Measurements from ENCODE around the gene SYCN. TPM values are rescaled to one million over a fixed set of nuclear protein-coding genes. Genes with fewer than 3 reads are reported as not detected.

The SYCN gene
- total and polyA plus RNA-seq, 2 donors (not counting 1 experiment from before 2014, with no cell fraction given), result not detected

DNA sequence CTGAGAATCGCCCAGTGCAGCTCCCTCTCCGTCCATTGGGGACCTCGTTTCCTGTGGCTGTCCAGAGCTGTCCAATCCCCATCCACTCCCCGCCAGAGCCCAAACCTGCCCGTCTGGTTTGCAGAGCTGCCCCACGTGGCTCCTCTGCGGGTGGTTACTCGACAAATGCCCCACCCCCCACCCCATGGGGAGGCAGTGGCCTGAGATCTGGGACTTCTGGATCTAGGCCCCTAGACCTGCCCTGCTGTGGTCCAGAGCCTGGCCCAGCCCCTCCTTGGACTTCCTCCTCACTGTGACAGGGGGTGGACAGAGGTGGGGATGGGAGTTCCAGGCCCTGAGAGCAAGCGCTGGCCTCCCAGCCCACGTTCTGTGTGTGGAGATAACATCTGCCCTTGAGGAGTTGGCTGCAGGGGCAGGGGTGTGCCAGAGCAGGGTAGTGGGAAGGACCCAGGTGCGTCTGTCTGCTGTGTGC, 49.4 kb downstream of the SYCN start:
- H3K4me1 Mint-ChIP-seq, result peaks cover 6% of the 10 kb centered on the region
- H3K27me3 Mint-ChIP-seq, result no peaks in the 10 kb centered on the region
- H3K4me3 Mint-ChIP-seq, result no peak overlapping the region
- ChIA-PET POLR2A (no interaction called here), CTCF (no interaction called here)
- Histone ChIP-seq H3K36me3 (replicated peaks in 1 of 2; ENCODE audit: control extremely low read depth in 1 of 2, control insufficient read depth in 1 of 2, extremely low read depth in 1 of 2, insufficient read depth in 2 of 2, low read length in 1 of 2) (no peaks in the 10 kb centered on the region), H3K9ac (ENCODE audit: low read length) (no peak overlapping the region), H3K4me3 (ENCODE audit: control extremely low read depth in 1 of 5, extremely low read depth in 1 of 5, insufficient read depth in 1 of 5, low read depth in 2 of 5, low read length in 4 of 5) (no peak overlapping the region), H3K4me2 (replicated peaks; ENCODE audit: low read depth, low read length, poor library complexity, severe bottlenecking) (no peak overlapping the region), H3K9me3 (ENCODE audit: control extremely low read depth in 1 of 3, control insufficient read depth in 2 of 3, insufficient read depth in 1 of 3, low read length in 2 of 3) (no peaks in the 10 kb centered on the region), H3K27me3 (replicated peaks in 1 of 4; ENCODE audit: control extremely low read depth in 1 of 4, control insufficient read depth in 3 of 4, insufficient read depth in 4 of 4, low read length in 3 of 4) (no peaks in the 10 kb centered on the region), H3K4me1 (ENCODE audit: control insufficient read depth in 2 of 2, insufficient read depth in 2 of 2, low read length in 2 of 2) (no peaks in the 10 kb centered on the region), H2AFZ (ENCODE audit: insufficient read depth, low read depth, low read length, poor library complexity, severe bottlenecking) (no peak overlapping the region), H3K27ac (ENCODE audit: low read length in 2 of 2) (no peak overlapping the region), H4K20me1 (ENCODE audit: control insufficient read depth, insufficient read depth, low read length, poor library complexity, severe bottlenecking) (peaks cover 39% of the 10 kb centered on the region), H3K79me2 (ENCODE audit: control insufficient read depth, insufficient read depth, low read length) (peaks cover 72% of the 10 kb centered on the region)
- no peaks in the 10 kb centered on the region for H3K9me3 Mint-ChIP-seq (ENCODE audit: insufficient read depth)
- WGBS (ENCODE audit: insufficient coverage), result 96% methylated on average over 10 of the region's 11 CpGs
- DNase-seq (no peak), ATAC-seq (ENCODE audit: low read depth) (no peak)
- intact Hi-C loops (cut with micrococcal nuclease), result no loop called here
- H3K27ac Mint-ChIP-seq, result no peak overlapping the region
- TF ChIP-seq, protein P1, sequence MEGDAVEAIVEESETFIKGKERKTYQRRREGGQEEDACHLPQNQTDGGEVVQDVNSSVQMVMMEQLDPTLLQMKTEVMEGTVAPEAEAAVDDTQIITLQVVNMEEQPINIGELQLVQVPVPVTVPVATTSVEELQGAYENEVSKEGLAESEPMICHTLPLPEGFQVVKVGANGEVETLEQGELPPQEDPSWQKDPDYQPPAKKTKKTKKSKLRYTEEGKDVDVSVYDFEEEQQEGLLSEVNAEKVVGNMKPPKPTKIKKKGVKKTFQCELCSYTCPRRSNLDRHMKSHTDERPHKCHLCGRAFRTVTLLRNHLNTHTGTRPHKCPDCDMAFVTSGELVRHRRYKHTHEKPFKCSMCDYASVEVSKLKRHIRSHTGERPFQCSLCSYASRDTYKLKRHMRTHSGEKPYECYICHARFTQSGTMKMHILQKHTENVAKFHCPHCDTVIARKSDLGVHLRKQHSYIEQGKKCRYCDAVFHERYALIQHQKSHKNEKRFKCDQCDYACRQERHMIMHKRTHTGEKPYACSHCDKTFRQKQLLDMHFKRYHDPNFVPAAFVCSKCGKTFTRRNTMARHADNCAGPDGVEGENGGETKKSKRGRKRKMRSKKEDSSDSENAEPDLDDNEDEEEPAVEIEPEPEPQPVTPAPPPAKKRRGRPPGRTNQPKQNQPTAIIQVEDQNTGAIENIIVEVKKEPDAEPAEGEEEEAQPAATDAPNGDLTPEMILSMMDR (IDR thresholded peaks at IDR 0.05), result no peak
- no peak for TF ChIP-seq EZH2 (IDR thresholded peaks at IDR 0.05; ENCODE audit: borderline replicate concordance, insufficient read depth, low read depth, low read length, poor library complexity, severe bottlenecking)

DNA sequence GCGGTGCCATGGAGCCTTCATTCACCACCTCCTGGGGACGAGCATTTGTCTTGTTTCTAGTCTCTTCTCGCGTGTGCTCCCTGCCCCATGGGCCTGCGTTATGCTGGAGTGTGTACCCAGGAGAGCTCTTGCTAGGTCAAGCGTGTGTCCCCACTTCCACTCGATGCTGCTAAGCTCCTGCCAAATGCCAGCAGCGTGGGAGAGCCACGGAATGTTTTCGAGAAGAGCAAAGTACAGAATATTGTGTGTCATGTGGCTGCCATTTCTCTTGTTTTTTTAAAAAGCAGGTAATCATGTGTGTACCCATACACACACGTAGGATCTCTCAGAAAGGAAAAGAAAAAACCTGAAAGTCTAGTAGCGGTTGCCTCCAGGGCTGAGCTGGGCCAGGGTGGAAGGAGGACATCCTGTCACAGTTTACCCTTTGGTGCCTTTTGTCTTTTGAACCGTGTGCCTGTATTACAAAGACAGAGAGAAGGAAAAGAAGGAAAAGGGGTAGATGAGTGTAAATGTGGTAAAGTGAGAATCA, 49.9 kb downstream of the SYCN start:
- DNase-seq, result no peak
- WGBS (ENCODE audit: insufficient coverage), result 96% methylated on average over 9 of the region's 13 CpGs
- no peaks in the 10 kb centered on the region for H3K27me3 Mint-ChIP-seq
- ChIA-PET CTCF (no interaction called here), POLR2A (no interaction called here)
- no peak overlapping the region for H3K9ac ChIP-seq (ENCODE audit: low read length)
- no peak for ATAC-seq (ENCODE audit: low read depth)
- intact Hi-C loops (cut with micrococcal nuclease), result no loop called here
- no peaks in the 10 kb centered on the region for H3K36me3 ChIP-seq (replicated peaks in 1 of 2; ENCODE audit: control extremely low read depth in 1 of 2, control insufficient read depth in 1 of 2, extremely low read depth in 1 of 2, insufficient read depth in 2 of 2, low read length in 1 of 2)
- H4K20me1 ChIP-seq (ENCODE audit: control insufficient read depth, insufficient read depth, low read length, poor library complexity, severe bottlenecking), result peaks cover 40% of the 10 kb centered on the region
- no peak overlapping the region for H3K27ac ChIP-seq (ENCODE audit: low read length in 2 of 2)
- H3K4me2 ChIP-seq (replicated peaks; ENCODE audit: low read depth, low read length, poor library complexity, severe bottlenecking), result no peak overlapping the region
- no peak overlapping the region for H3K27ac Mint-ChIP-seq
- H3K9me3 Mint-ChIP-seq (ENCODE audit: insufficient read depth), result no peaks in the 10 kb centered on the region
- TF ChIP-seq EZH2 (IDR thresholded peaks at IDR 0.05; ENCODE audit: borderline replicate concordance, insufficient read depth, low read depth, low read length, poor library complexity, severe bottlenecking), result no peak
- TF ChIP-seq, protein P1 (IDR thresholded peaks at IDR 0.05), result no peak
- H3K4me3 ChIP-seq (ENCODE audit: control extremely low read depth in 1 of 5, extremely low read depth in 1 of 5, insufficient read depth in 1 of 5, low read depth in 2 of 5, low read length in 4 of 5), result no peak overlapping the region
- H3K9me3 ChIP-seq (ENCODE audit: control extremely low read depth in 1 of 3, control insufficient read depth in 2 of 3, insufficient read depth in 1 of 3, low read length in 2 of 3), result no peaks in the 10 kb centered on the region
- H3K4me1 Mint-ChIP-seq, result peaks cover 6% of the 10 kb centered on the region
- H3K4me3 Mint-ChIP-seq, result no peak overlapping the region
- peaks cover 75% of the 10 kb centered on the region for H3K79me2 ChIP-seq (ENCODE audit: control insufficient read depth, insufficient read depth, low read length)
- no peaks in the 10 kb centered on the region for H3K4me1 ChIP-seq (ENCODE audit: control insufficient read depth in 2 of 2, insufficient read depth in 2 of 2, low read length in 2 of 2)
- H2AFZ ChIP-seq (ENCODE audit: insufficient read depth, low read depth, low read length, poor library complexity, severe bottlenecking), result no peak overlapping the region
- no peaks in the 10 kb centered on the region for H3K27me3 ChIP-seq (replicated peaks in 1 of 4; ENCODE audit: control extremely low read depth in 1 of 4, control insufficient read depth in 3 of 4, insufficient read depth in 4 of 4, low read length in 3 of 4)

Other genes with a start within 250 kb of the SYCN start
- gene FBXO17, start 228.5 kb downstream of the SYCN start, total RNA-seq, result not detected in 2 replicates
- not detected in 2 replicates for gene FBXO17, start 228.5 kb downstream of the SYCN start, polyA plus RNA-seq
- gene FBXO27, start 171.7 kb downstream of the SYCN start, total RNA-seq, result 0.12 TPM in 1 of 2 replicates, not detected in the other
- 0.18 and 0.33 TPM in 2 replicates for gene FBXO27, start 171.7 kb downstream of the SYCN start, polyA plus RNA-seq
- not detected in 2 replicates for gene ACP7, start 119.9 kb downstream of the SYCN start, total RNA-seq
- gene ACP7, start 119.9 kb downstream of the SYCN start, polyA plus RNA-seq, result not detected in 2 replicates
- 13.6 and 23.3 TPM in 2 replicates for gene PAK4, start 78.5 kb downstream of the SYCN start, total RNA-seq
- gene PAK4, start 78.5 kb downstream of the SYCN start, polyA plus RNA-seq, result 12.0 and 13.3 TPM in 2 replicates
- not detected in 2 replicates for gene NCCRP1, start 7.3 kb downstream of the SYCN start, total RNA-seq
- 0.04 and 0.10 TPM in 2 replicates for gene NCCRP1, start 7.3 kb downstream of the SYCN start, polyA plus RNA-seq
- not detected in 2 replicates for gene IFNL3, start 40.7 kb upstream of the SYCN start, total RNA-seq
- not detected in 2 replicates for gene IFNL3, start 40.7 kb upstream of the SYCN start, polyA plus RNA-seq
- not detected in 2 replicates for gene IFNL4, start 44.6 kb upstream of the SYCN start, total RNA-seq
- gene IFNL4, start 44.6 kb upstream of the SYCN start, polyA plus RNA-seq, result not detected in 2 replicates
- not detected in 2 replicates for gene IFNL2, start 64.1 kb upstream of the SYCN start, total RNA-seq
- not detected in 2 replicates for gene IFNL2, start 64.1 kb upstream of the SYCN start, polyA plus RNA-seq
- gene IFNL1, start 92.1 kb upstream of the SYCN start, total RNA-seq, result not detected in 2 replicates
- gene IFNL1, start 92.1 kb upstream of the SYCN start, polyA plus RNA-seq, result not detected in 2 replicates
- gene LRFN1, start 116.6 kb upstream of the SYCN start, total RNA-seq, result 1.0 and 1.7 TPM in 2 replicates
- gene LRFN1, start 116.6 kb upstream of the SYCN start, polyA plus RNA-seq, result 1.8 and 2.9 TPM in 2 replicates
- gene GMFG, start 131.8 kb upstream of the SYCN start, total RNA-seq, result 169 and 176 TPM in 2 replicates
- 161 and 174 TPM in 2 replicates for gene GMFG, start 131.8 kb upstream of the SYCN start, polyA plus RNA-seq
- 90.0 and 96.1 TPM in 2 replicates for gene SAMD4B, start 138.2 kb upstream of the SYCN start, total RNA-seq
- 62.9 and 87.3 TPM in 2 replicates for gene SAMD4B, start 138.2 kb upstream of the SYCN start, polyA plus RNA-seq
- gene PAF1, start 186.8 kb upstream of the SYCN start, total RNA-seq, result 54.6 and 59.9 TPM in 2 replicates
- 387 and 819 TPM in 2 replicates for gene PAF1, start 186.8 kb upstream of the SYCN start, polyA plus RNA-seq
- 47.5 and 53.0 TPM in 2 replicates for gene MED29, start 187.1 kb upstream of the SYCN start, total RNA-seq
- 33.0 and 36.3 TPM in 2 replicates for gene MED29, start 187.1 kb upstream of the SYCN start, polyA plus RNA-seq
- gene ZFP36, start 202.6 kb upstream of the SYCN start, total RNA-seq, result 252 and 260 TPM in 2 replicates
- gene ZFP36, start 202.6 kb upstream of the SYCN start, polyA plus RNA-seq, result 1,123 and 1,633 TPM in 2 replicates
- gene PLEKHG2, start 208.4 kb upstream of the SYCN start, total RNA-seq, result 154 and 167 TPM in 2 replicates
- 27.0 and 32.3 TPM in 2 replicates for gene PLEKHG2, start 208.4 kb upstream of the SYCN start, polyA plus RNA-seq
- gene RPS16, start 231.7 kb upstream of the SYCN start, total RNA-seq, result 3,766 and 3,910 TPM in 2 replicates
- 5,199 and 6,448 TPM in 2 replicates for gene RPS16, start 231.7 kb upstream of the SYCN start, polyA plus RNA-seq
- 195 and 203 TPM in 2 replicates for gene SUPT5H, start 241.3 kb upstream of the SYCN start, total RNA-seq
- 119 and 197 TPM in 2 replicates for gene SUPT5H, start 241.3 kb upstream of the SYCN start, polyA plus RNA-seq